Karpas-422 (cell line): ENCODE results near the gene KIF17. TPM values are rescaled to one million over a fixed set of nuclear protein-coding genes. Genes with fewer than 3 reads are reported as not detected.
A peak's percentile ranks its signal among the peaks of the same experiment; 100 is the strongest.

ENCODE experiments used
- DNase-seq: peaks from one replicate; pipeline ENCODE4 v3.0.0-alpha.2; 2015
- H2AFZ ChIP-seq: fragments of 200-600 bp; sonication (generic); 2 replicates; pipeline ENCODE4 v1.6.1; 2014; ENCODE audit warnings: antibody characterized with exemption, low read length, mixed read lengths
- H3K27ac ChIP-seq: fragments of 200-600 bp; sonication (generic); 2 replicates; pipeline ENCODE4 v1.5.1; 2014; ENCODE audit warnings: mild to moderate bottlenecking, low read length, moderate library complexity
- H3K27me3 ChIP-seq: fragments of 200-600 bp; sonication (generic); 2 replicates; pipeline ENCODE4 v1.6.1; 2014; ENCODE audit warnings: low read length, mixed read lengths
- H3K36me3 ChIP-seq: fragments of 200-600 bp; sonication (generic); 2 replicates; pipeline ENCODE4 v1.6.1; 2014; ENCODE audit warnings: low read length, mixed read lengths; ENCODE audit not compliant: insufficient read depth
- H3K4me1 ChIP-seq: fragments of 200-600 bp; sonication (generic); 2 replicates; pipeline ENCODE4 v1.6.1; 2014; ENCODE audit warnings: mild to moderate bottlenecking, low read length, mixed read lengths
- H3K4me2 ChIP-seq: fragments of 200-600 bp; sonication (generic); 2 replicates; pipeline ENCODE4 v1.6.1; 2014; ENCODE audit warnings: low read length, low read depth, mild to moderate bottlenecking; ENCODE audit not compliant: poor library complexity, severe bottlenecking
- H3K4me3 ChIP-seq: fragments of 200-600 bp; sonication (generic); 2 replicates; pipeline ENCODE4 v1.5.1; 2014; ENCODE audit warnings: mild to moderate bottlenecking, antibody characterized with exemption, low read length, mixed read lengths
- H3K79me2 ChIP-seq: fragments of 200-600 bp; sonication (generic); 2 replicates; pipeline ENCODE4 v1.6.1; 2014; ENCODE audit warnings: mild to moderate bottlenecking, low read length, mixed read lengths
- H3K9ac ChIP-seq: fragments of 200-600 bp; sonication (generic); 2 replicates; pipeline ENCODE4 v1.6.0; 2014; ENCODE audit warnings: low read length
- H3K9me2 ChIP-seq: fragments of 200-600 bp; sonication (generic), shearing (Covaris generic); replicated peaks from 2 replicates; pipeline ENCODE4 v1.6.0; 2014; ENCODE audit warnings: mild to moderate bottlenecking, low read length, moderate library complexity; ENCODE audit not compliant: insufficient read depth
- H3K9me3 ChIP-seq: fragments of 300-700, 200-600 bp; sonication (generic); 2 replicates; pipeline ENCODE4 v1.6.1; 2014; ENCODE audit warnings: low read length, mixed read lengths
- H4K20me1 ChIP-seq: fragments of 200-600 bp; sonication (generic); 2 replicates; pipeline ENCODE4 v1.6.1; 2014; ENCODE audit warnings: mild to moderate bottlenecking, antibody characterized with exemption, low read length, low read depth; ENCODE audit not compliant: insufficient read depth
- total RNA-seq: library from RNA; depleted of rRNA; stranded (reverse); fragments of >200 nt; shearing (Covaris generic); gene quantifications from 2 replicates; pipeline ENCODE4 v1.2.3, GENCODE V29; 2014; ENCODE audit warnings: low replicate concordance

KIF17 gene
- total RNA-seq, 1 experiment from 2014 or later, result not detected

DNA sequence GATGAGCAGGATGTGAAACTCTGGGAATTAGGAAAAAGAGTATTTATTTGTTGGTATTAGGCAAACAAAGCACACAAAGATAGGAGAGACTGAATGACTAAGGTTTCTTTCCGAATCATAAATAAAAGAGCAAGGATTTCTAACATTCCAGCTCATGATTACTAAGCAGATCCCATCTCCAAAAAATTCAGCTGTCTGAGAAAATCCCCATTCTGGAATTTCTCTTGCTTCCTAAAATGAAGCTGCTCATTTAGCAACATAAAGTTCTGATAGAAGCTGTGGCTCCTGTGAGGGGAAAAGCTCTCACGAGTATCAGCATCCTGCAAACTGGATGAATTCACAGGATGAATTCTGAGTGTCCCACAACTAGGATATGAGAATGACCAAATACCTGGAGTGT is 21.4 kb upstream of the KIF17 start:
- Histone ChIP-seq H3K4me2 (no peak overlapping the region), H3K79me2 (no peaks in the 10 kb centered on the region), H4K20me1 (no peaks in the 10 kb centered on the region), H3K36me3 (peaks cover 46% of the 10 kb centered on the region; the same call in 1 of the 2 replicates), H3K4me3 (no peak overlapping the region), H3K9ac (no peak overlapping the region), H3K27ac (no peak overlapping the region), H3K27me3 (no peaks in the 10 kb centered on the region), H3K9me3 (no peaks in the 10 kb centered on the region), H2AFZ (no peak overlapping the region), H3K9me2 (no peaks in the 10 kb centered on the region), H3K4me1 (no peaks in the 10 kb centered on the region)
- no peak for DNase-seq

- no peak for DNase-seq
- H3K27ac ChIP-seq, result no peak overlapping the region
- H3K4me3 ChIP-seq, result no peak overlapping the region
- H4K20me1 ChIP-seq, result peaks cover 6% of the 10 kb centered on the region; the same call in 1 of the 2 replicates
- no peak overlapping the region for H3K9ac ChIP-seq
- H3K27me3 ChIP-seq, result no peaks in the 10 kb centered on the region
- no peaks in the 10 kb centered on the region for H3K79me2 ChIP-seq
- H3K4me2 ChIP-seq, result no peak overlapping the region
- peaks cover 21% of the 10 kb centered on the region; the same call in 1 of the 2 replicates for H3K36me3 ChIP-seq
- no peaks in the 10 kb centered on the region for H3K9me3 ChIP-seq
- H3K9me2 ChIP-seq, result no peaks in the 10 kb centered on the region
- no peak overlapping the region for H2AFZ ChIP-seq
- peaks cover 9% of the 10 kb centered on the region for H3K4me1 ChIP-seq
Measured at GRCh38 chr1:20735581-20736111, 17.8 kb upstream of the KIF17 start.

DNA sequence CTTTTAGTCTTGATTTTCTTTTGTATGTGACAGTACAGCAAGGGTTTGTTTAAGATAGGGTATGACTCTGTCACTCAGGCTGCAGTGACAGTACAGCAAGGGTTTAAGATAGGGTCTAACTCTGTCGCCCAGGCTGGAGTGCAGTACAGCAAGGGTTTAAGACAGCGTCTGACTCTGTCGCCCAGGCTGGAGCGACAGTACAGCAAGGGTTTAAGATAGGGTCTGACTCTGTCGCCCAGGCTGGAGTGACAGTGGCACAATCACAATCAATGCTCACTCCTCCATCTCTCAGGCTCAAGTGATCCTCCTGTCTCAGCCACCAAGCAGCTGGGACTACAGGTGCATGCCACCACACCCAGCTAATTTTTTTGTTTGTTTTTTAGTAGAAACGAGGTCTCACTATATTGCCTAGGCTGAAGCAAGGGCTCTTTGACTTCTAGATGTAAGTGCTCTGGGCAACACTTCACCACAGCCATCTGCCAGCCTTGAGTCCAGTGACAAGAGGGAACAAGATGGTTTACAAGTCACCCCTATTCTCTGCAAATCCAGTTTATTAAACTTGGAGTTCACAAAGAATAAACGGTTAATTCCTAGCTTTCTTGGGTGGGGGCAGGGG is 15.7 kb upstream of the KIF17 start:
- Histone ChIP-seq H3K27me3 (no peaks in the 10 kb centered on the region), H3K9me3 (no peaks in the 10 kb centered on the region), H4K20me1 (peaks cover 9% of the 10 kb centered on the region; the same call in 1 of the 2 replicates), H3K79me2 (no peaks in the 10 kb centered on the region), H3K9me2 (no peaks in the 10 kb centered on the region), H3K27ac (no peak overlapping the region), H3K36me3 (peaks cover 10% of the 10 kb centered on the region; the same call in 1 of the 2 replicates), H3K4me3 (no peak overlapping the region), H3K9ac (no peak overlapping the region), H3K4me1 (peaks cover 9% of the 10 kb centered on the region), H3K4me2 (no peak overlapping the region), H2AFZ (no peak overlapping the region)
- peak; percentile 37 for DNase-seq

DNA sequence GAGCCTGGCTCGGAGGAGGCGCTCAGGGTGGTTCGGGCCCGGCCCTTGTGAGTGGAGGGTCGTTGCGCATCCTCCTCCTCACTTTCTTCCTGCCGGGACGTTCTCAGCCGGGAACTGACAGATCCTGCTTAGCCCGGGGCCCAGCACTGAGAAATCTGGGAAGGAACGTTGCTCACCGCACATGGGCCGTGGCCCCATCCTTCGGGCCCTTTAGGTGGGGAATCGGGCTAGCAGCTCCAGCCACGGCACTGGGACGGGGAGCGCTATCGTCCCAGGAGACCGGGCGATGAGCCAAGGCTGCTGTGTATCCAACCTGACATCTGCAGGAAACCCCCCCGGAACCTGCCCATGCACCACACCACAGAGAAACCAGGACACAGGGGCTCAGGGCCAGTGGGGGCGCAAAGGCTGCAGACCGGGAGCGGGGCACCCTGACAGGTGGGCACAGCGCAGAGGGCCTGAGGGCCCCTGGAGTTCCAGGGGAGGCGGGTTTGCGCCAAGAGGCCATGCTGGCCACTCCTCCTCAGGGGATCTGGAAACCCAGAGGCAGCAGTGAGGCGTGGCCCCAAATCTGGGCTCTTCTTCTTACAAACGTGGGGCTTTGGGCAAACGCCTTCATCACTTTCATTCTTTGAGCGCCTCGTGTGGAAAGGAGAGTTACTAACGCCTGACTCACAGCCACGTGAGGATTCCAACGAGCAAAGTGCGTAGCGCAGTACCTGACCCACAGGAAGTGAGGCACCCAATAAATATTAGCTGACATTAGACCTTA is 15.0 kb upstream of the KIF17 start, which contains the start of gene SH2D5:
Gene SH2D5, minus strand, starts transcription at position 116 of the 772 bp plus-strand sequence. CDS start 4,659 bp downstream, outside the sequence.
- Histone ChIP-seq H3K27me3 (no peaks in the 10 kb centered on the region), H3K4me2 (peak within 1 kb of the TSS; percentile 41), H3K9ac (no peak within 1 kb of the TSS), H3K9me3 (no peaks in the 10 kb centered on the region), H3K9me2 (no peaks in the 10 kb centered on the region), H2AFZ (no peak within 1 kb of the TSS), H3K4me3 (peak within 1 kb of the TSS; percentile 31), H3K79me2 (no peaks in the 10 kb centered on the region), H3K4me1 (peaks cover 9% of the 10 kb centered on the region), H3K27ac (no peak within 1 kb of the TSS), H3K36me3 (peaks cover 4% of the 10 kb centered on the region; the same call in 1 of the 2 replicates), H4K20me1 (peaks cover 9% of the 10 kb centered on the region; the same call in 1 of the 2 replicates)
- peak; percentile 42 for DNase-seq

DNA sequence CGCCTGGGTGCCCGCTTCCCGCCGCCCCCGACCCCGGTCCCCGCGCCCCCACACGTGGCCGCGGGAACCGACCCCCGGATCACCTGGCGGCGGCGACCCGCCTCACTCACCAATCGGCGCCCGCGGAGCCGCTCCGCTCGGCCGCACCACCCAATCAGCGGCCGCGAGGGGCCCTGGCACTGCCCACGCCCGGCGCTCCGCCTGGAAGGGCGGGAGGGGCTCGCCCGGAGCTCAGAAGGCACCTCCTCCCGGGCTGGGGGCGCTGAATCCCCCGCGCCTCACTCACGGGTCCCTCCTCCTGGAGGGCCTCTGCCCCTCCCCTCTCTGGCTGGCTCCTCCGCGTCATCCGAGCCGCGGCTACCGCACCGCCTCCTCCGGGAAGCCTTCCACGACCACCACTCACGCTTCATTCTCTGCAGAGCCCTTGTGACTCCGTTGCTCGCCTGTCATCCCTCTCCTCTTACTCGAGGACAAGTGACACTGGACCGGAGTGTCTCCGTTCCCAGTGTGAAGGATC is 14.3 kb upstream of the KIF17 start:
- H3K4me1 ChIP-seq, result peaks cover 9% of the 10 kb centered on the region
- DNase-seq, result peak; percentile 74
- no peaks in the 10 kb centered on the region for H3K27me3 ChIP-seq
- H4K20me1 ChIP-seq, result peaks cover 9% of the 10 kb centered on the region; the same call in 1 of the 2 replicates
- no peaks in the 10 kb centered on the region for H3K36me3 ChIP-seq
- H3K9me3 ChIP-seq, result no peaks in the 10 kb centered on the region
- H3K79me2 ChIP-seq, result no peaks in the 10 kb centered on the region
- H2AFZ ChIP-seq, result no peak overlapping the region
- H3K27ac ChIP-seq, result no peak overlapping the region
- H3K9me2 ChIP-seq, result no peaks in the 10 kb centered on the region
- peak overlapping the region; percentile 41 for H3K4me2 ChIP-seq
- H3K4me3 ChIP-seq, result peak overlapping the region; percentile 31; the same call in 1 of the 2 replicates
- H3K9ac ChIP-seq, result no peak overlapping the region

GRCh38 chr1:20731057-20731991 is 13.5 kb upstream of the KIF17 start:
- Histone ChIP-seq H3K4me1 (peaks cover 9% of the 10 kb centered on the region), H3K27ac (no peak overlapping the region), H4K20me1 (peaks cover 9% of the 10 kb centered on the region; the same call in 1 of the 2 replicates), H3K9me2 (no peaks in the 10 kb centered on the region), H3K9ac (no peak overlapping the region), H3K27me3 (no peaks in the 10 kb centered on the region), H3K36me3 (no peaks in the 10 kb centered on the region), H3K4me2 (peak overlapping the region; percentile 41), H3K9me3 (no peaks in the 10 kb centered on the region), H2AFZ (no peak overlapping the region), H3K4me3 (peak overlapping the region; percentile 31), H3K79me2 (no peaks in the 10 kb centered on the region)
- DNase-seq, result peak; percentile 42

DNA sequence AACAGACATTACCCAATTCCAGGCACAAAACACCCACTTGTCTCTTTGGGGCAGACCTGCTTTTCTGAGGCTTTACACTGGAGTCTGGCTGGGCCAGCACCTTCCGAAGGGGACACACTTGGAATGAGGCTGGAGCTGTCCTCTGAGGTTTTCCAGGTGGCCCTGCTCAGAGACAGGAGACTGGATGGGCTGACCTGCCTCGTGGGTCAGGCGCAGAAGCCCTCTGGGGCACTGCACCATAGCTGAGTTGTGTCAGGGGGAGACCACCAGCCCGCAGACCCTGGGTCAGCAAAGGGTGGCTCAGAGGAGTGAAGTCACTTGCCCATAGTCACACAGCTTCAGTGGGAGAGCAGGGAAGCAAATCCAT is 12.9 kb upstream of the KIF17 start:
- no peak for DNase-seq
- Histone ChIP-seq H3K27ac (no peak overlapping the region), H4K20me1 (peaks cover 9% of the 10 kb centered on the region; the same call in 1 of the 2 replicates), H3K27me3 (no peaks in the 10 kb centered on the region), H3K9ac (no peak overlapping the region), H3K4me2 (no peak overlapping the region), H2AFZ (no peak overlapping the region), H3K79me2 (no peaks in the 10 kb centered on the region), H3K9me3 (no peaks in the 10 kb centered on the region), H3K4me1 (peaks cover 9% of the 10 kb centered on the region), H3K9me2 (no peaks in the 10 kb centered on the region), H3K36me3 (no peaks in the 10 kb centered on the region), H3K4me3 (no peak overlapping the region)
